ENCODE results near the gene PJA2. TPM values are rescaled to one million over a fixed set of nuclear protein-coding genes. Genes with fewer than 3 reads are reported as not detected.

PJA2 gene
- total and polyA plus RNA-seq, 10 donors = 15.3 to 133 (median 90.3) TPM

DNA sequence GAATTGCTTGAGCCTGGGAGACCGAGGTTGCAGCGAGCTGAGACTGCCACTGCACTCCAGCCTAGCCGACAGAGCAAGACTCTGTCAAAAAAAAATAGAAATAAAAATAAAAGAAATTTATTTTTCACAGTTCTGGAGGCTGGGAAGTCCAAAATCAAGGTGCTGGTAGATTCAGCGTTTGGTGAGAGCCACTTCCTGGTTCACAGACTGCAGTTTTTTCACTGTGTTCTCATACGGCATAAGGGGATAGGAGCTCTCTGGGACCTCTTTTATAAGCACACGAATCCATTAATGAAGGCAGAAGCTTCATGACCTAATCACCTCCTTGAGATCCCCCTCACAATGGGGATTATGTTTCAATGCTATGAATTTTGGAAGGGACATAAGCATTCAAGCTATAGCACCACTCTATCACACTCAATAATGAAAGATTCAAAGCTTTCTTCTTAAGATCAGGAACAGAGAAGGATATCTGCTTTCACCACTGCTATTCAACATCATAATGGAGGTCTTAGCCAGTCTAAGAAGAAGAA, 5.3 kb downstream of the PJA2 start:
- WGBS, 5 donors = 78 to 94% (median 87%) methylated on average over 6 of the region's 6 CpGs
- H3K4me3 ChIP-seq = no peak overlapping the region
- peaks cover 0 to 11% (median 3%) of the 10 kb centered on the region in 8 donors for H3K9me3 ChIP-seq
- no peak overlapping the region for H3K27ac ChIP-seq
- TF ChIP-seq, protein P1, sequence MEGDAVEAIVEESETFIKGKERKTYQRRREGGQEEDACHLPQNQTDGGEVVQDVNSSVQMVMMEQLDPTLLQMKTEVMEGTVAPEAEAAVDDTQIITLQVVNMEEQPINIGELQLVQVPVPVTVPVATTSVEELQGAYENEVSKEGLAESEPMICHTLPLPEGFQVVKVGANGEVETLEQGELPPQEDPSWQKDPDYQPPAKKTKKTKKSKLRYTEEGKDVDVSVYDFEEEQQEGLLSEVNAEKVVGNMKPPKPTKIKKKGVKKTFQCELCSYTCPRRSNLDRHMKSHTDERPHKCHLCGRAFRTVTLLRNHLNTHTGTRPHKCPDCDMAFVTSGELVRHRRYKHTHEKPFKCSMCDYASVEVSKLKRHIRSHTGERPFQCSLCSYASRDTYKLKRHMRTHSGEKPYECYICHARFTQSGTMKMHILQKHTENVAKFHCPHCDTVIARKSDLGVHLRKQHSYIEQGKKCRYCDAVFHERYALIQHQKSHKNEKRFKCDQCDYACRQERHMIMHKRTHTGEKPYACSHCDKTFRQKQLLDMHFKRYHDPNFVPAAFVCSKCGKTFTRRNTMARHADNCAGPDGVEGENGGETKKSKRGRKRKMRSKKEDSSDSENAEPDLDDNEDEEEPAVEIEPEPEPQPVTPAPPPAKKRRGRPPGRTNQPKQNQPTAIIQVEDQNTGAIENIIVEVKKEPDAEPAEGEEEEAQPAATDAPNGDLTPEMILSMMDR (IDR thresholded peaks at IDR 0.05 in 8 of 11, conservative IDR thresholded peaks at IDR 0.05 in 3 of 11) = no peak
- TF ChIP-seq POLR2A (IDR thresholded peaks at IDR 0.05) (no peak), POLR2AphosphoS5 (IDR thresholded peaks at IDR 0.05) (no peak)
- peaks cover 28 to 93% (median 73%) of the 10 kb centered on the region in 6 donors for H3K4me1 ChIP-seq
- no peak for DNase-seq
- intact Hi-C loops (cut with DNase I; ENCODE audit: low total_unique reads) = loop anchor here (10.0 kb wide), 1 partner anchor 50 kb away; no protein-coding TSS in a partner anchor
- H3K36me3 ChIP-seq = peaks cover 0 to 24% (median 2%) of the 10 kb centered on the region in 6 donors
- no peaks in the 10 kb centered on the region for H3K27me3 ChIP-seq (replicated peaks in 1 of 7)

DNA sequence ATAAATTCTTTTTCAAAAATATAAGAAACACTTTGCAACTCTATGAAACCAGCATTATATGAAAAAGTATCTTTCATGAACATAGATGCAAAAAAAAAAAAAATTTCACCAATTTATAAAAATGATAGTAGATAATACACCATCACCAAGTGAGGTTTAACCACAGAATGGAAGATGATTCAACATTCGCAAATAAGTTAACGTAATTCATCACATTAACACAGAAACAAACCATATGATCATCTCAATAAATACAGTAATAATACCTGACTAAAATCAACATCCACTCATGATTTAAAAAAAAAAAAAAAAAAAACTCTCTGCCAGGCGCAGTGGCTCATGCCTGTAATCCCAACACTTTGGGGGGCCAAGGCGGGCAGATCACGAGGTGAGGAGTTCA, 6.3 kb downstream of the PJA2 start:
- Histone ChIP-seq H3K4me1 (peaks cover 28 to 100% (median 80%) of the 10 kb centered on the region in 6 donors), H3K9me3 (peaks cover 0 to 11% (median 3%) of the 10 kb centered on the region in 8 donors)
- whole genome bisulfite sequencing, 5 donors = 86 to 97% (median 94%) methylated on average over 5 of the region's 5 CpGs

DNA sequence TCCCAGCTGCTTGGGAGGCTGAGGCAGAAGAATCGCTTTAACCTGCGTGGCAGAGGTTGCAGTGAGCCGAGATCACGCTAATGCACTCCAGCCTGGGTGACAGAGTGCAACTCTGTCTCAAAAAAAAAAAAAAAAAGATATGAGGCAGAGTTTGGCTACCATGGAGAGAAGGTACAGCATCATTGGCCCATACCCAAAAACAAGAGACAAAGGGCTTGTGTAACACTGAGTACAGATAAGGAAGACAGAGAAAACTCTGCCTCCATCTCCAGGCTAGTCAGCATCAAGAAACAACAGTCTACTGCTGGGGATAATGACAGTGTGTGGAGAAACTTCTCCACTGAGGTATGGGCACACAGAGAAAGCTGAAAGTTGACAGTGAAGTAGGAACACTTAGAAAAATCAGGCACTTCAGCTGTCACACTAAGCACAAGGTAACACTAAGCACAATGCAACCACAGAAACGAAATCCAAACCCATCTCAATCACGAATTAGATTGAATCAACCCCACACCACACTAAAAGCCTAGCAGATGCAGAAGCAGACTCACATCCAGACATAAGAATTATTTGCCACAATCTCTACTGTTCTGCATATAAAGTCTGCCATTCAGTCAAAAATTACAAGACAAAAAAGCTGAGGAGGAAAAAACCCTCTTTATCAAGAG, 10.5 kb downstream of the PJA2 start:
- Histone ChIP-seq H3K4me3 (no peak overlapping the region), H3K27me3 (replicated peaks in 1 of 7) (no peaks in the 10 kb centered on the region), H3K9me3 (peaks cover 0 to 5% (median 1%) of the 10 kb centered on the region in 8 donors), H3K4me1 (peaks cover 22 to 93% (median 67%) of the 10 kb centered on the region in 6 donors), H3K27ac (no peak overlapping the region), H3K36me3 (peaks cover 0 to 23% (median 2%) of the 10 kb centered on the region in 6 donors)
- 89 to 91% (median 90%) methylated on average over 6 of the region's 6 CpGs for WGBS, 5 donors
- intact Hi-C loops (cut with DNase I; ENCODE audit: low total_unique reads) = no loop called here
- DNase-seq = no peak
- TF ChIP-seq POLR2AphosphoS5 (IDR thresholded peaks at IDR 0.05) = no peak
- no peak for TF ChIP-seq POLR2A (IDR thresholded peaks at IDR 0.05)
- TF ChIP-seq, protein P1 (IDR thresholded peaks at IDR 0.05 in 8 of 11, conservative IDR thresholded peaks at IDR 0.05 in 3 of 11) = no peak

More for the DNA sequence above, 6.3 kb downstream of the PJA2 start:
- Histone ChIP-seq H3K27me3 (replicated peaks in 1 of 7) (no peaks in the 10 kb centered on the region), H3K4me3 (no peak overlapping the region), H3K27ac (no peak overlapping the region), H3K36me3 (peaks cover 0 to 28% (median 2%) of the 10 kb centered on the region in 6 donors)
- TF ChIP-seq POLR2A (IDR thresholded peaks at IDR 0.05) (no peak), POLR2AphosphoS5 (IDR thresholded peaks at IDR 0.05) (no peak)
- TF ChIP-seq, protein P1 (IDR thresholded peaks at IDR 0.05 in 8 of 11, conservative IDR thresholded peaks at IDR 0.05 in 3 of 11) = no peak
- intact Hi-C loops (cut with DNase I; ENCODE audit: low total_unique reads) = loop anchor here (10.0 kb wide), 1 partner anchor 49 kb away; no protein-coding TSS in a partner anchor
- no peak for DNase-seq

DNA sequence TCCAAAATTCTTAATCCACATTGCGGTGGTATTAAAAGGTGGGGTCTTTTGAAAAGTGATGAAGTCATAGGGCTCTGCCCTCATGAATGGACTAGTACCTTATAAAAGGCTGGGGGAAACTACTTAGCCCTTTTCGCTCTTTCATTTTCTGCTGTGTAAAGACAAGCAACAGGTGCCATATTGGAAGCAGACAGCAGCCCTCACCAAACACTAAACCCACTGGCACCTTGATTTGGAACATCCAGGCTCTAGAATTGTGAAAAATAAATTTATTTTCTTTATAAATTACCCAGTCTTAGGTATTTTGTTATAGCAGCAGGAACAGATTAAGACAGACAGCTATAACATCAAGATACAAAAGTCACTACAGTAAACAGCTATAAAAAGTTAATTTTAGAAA, 12.8 kb downstream of the PJA2 start:
- 48 to 100% (median 97%) methylated on average over 2 of the region's 2 CpGs for WGBS, 5 donors
- intact Hi-C loops (cut with DNase I; ENCODE audit: low total_unique reads) = no loop called here
- H3K4me3 ChIP-seq = no peak overlapping the region

More for the DNA sequence above, 12.8 kb downstream of the PJA2 start:
- peaks cover 12 to 93% (median 68%) of the 10 kb centered on the region in 6 donors for H3K4me1 ChIP-seq
- H3K36me3 ChIP-seq = peaks cover 0 to 16% (median 2%) of the 10 kb centered on the region in 6 donors
- H3K9me3 ChIP-seq = no peaks in the 10 kb centered on the region
- no peaks in the 10 kb centered on the region for H3K27me3 ChIP-seq (replicated peaks in 1 of 7)
- DNase-seq = no peak
- TF ChIP-seq, protein P1 (IDR thresholded peaks at IDR 0.05 in 8 of 11, conservative IDR thresholded peaks at IDR 0.05 in 3 of 11) = no peak
- no peak for TF ChIP-seq POLR2A (IDR thresholded peaks at IDR 0.05)
- H3K27ac ChIP-seq = no peak overlapping the region
